ENCODE data around the gene CCDC126. TPM values are rescaled to one million over a fixed set of nuclear protein-coding genes. Genes with fewer than 3 reads are reported as not detected.
"Not testable (repeated sequence)": the region's sequence is repeated elsewhere in the genome, so short reads cannot be mapped to it uniquely, and the experiment has no call there.

CCDC126 gene, protein sequence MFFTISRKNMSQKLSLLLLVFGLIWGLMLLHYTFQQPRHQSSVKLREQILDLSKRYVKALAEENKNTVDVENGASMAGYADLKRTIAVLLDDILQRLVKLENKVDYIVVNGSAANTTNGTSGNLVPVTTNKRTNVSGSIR
- 10 to 100 TPM in 2 of 3 donors, 1 to 10 TPM in 1; 7.3 to 16.8 (median 10.4) TPM for total RNA-seq
- long read RNA-seq, donor 1, transcript CCDC126-201 (4 exons, 2,473 nt): major isoform, 9 of 17 reads
- long read RNA-seq, donor 1, partial matches to known transcripts: 0 of 17 reads
- long read RNA-seq, donor 1, other reads (novel, unspliced or antisense): 3 of 17 reads
- long read RNA-seq, donor 2, partial matches to known transcripts: 1 of 3 reads
- long read RNA-seq, donor 2, other reads (novel, unspliced or antisense): 0 of 3 reads

GRCh38 chr7:23597094-23598091 is at the start of gene CCDC126:
TSS of gene CCDC126 (plus strand) at chr7:23597382. CDS start at chr7:23611316, 13,934 bp downstream.
- Histone ChIP-seq H3K36me3 (ENCODE audit: low read depth) (no peaks in the 10 kb centered on the region), H3K4me3 (peak within 1 kb of the TSS; percentile 74), H3K4me1 (ENCODE audit: low read depth) (peaks cover 9% of the 10 kb centered on the region), H3K9me3 (no peaks in the 10 kb centered on the region)
- peak; percentile 94 to 96 (median 95) for DNase-seq
- TF ChIP-seq, protein P1, sequence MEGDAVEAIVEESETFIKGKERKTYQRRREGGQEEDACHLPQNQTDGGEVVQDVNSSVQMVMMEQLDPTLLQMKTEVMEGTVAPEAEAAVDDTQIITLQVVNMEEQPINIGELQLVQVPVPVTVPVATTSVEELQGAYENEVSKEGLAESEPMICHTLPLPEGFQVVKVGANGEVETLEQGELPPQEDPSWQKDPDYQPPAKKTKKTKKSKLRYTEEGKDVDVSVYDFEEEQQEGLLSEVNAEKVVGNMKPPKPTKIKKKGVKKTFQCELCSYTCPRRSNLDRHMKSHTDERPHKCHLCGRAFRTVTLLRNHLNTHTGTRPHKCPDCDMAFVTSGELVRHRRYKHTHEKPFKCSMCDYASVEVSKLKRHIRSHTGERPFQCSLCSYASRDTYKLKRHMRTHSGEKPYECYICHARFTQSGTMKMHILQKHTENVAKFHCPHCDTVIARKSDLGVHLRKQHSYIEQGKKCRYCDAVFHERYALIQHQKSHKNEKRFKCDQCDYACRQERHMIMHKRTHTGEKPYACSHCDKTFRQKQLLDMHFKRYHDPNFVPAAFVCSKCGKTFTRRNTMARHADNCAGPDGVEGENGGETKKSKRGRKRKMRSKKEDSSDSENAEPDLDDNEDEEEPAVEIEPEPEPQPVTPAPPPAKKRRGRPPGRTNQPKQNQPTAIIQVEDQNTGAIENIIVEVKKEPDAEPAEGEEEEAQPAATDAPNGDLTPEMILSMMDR (IDR thresholded peaks at IDR 0.05): no peak
- intact Hi-C loops (cut with DNase I, micrococcal nuclease): no loop called here
- peak; percentile 99 for ATAC-seq

DNA sequence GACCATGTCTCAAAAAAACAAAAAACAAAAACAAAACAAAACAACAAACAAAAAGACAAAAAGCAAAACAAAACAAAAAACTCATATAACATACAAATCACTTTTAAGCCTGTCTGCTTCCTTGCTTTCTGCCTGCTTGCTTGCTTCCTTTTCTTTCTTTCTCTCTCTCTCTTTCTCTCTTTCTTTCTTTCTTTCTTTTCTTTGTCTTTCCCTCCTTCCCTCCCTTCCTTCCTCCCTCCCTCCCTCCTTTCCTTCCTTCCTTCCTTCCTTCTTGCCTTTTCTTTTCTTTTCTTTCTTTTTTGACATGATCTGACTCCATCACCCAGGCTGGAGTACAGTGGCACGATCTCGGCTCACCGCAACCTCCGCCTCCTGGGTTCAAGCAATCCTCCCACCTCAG is 49.5 kb upstream of the CCDC126 start:
- no peak for ATAC-seq
- intact Hi-C loops (cut with DNase I, micrococcal nuclease): no loop called here

GRCh38 chr7:23558303-23558702 is 38.9 kb upstream of the CCDC126 start:
- intact Hi-C loops (cut with DNase I, micrococcal nuclease): no loop called here
- TF ChIP-seq, protein P1 (IDR thresholded peaks at IDR 0.05): no peak
- no peak for ATAC-seq

More for the DNA sequence above, 49.5 kb upstream of the CCDC126 start:
- TF ChIP-seq, protein P1 (IDR thresholded peaks at IDR 0.05): no peak
- DNase-seq: no peak
- Histone ChIP-seq H3K4me1 (ENCODE audit: low read depth) (no peaks in the 10 kb centered on the region), H3K9me3 (no peaks in the 10 kb centered on the region), H3K36me3 (ENCODE audit: low read depth) (no peaks in the 10 kb centered on the region), H3K4me3 (no peak overlapping the region)

GRCh38 chr7:23570592-23571200 is 26.5 kb upstream of the CCDC126 start:
- Histone ChIP-seq H3K36me3 (ENCODE audit: low read depth) (no peaks in the 10 kb centered on the region), H3K4me1 (ENCODE audit: low read depth) (no peaks in the 10 kb centered on the region), H3K4me3 (no peak overlapping the region), H3K9me3 (no peaks in the 10 kb centered on the region)
- peak in 2 of 3 donors; percentile 77 to 90 for DNase-seq
- TF ChIP-seq, protein P1 (IDR thresholded peaks at IDR 0.05): peak; percentile 51
- peak; percentile 94 for ATAC-seq
- intact Hi-C loops (cut with DNase I, micrococcal nuclease): loop anchor here (2.0 to 5.0 kb wide), 2 partner anchors 142 kb away; partner anchors contain the start of gene STK31 (in 1 of the 2)

More at GRCh38 chr7:23558303-23558702, 38.9 kb upstream of the CCDC126 start:
- H3K4me1 ChIP-seq (ENCODE audit: low read depth): no peaks in the 10 kb centered on the region
- H3K4me3 ChIP-seq: no peak overlapping the region
- no peaks in the 10 kb centered on the region for H3K36me3 ChIP-seq (ENCODE audit: low read depth)
- DNase-seq: no peak
- H3K9me3 ChIP-seq: no peaks in the 10 kb centered on the region

DNA sequence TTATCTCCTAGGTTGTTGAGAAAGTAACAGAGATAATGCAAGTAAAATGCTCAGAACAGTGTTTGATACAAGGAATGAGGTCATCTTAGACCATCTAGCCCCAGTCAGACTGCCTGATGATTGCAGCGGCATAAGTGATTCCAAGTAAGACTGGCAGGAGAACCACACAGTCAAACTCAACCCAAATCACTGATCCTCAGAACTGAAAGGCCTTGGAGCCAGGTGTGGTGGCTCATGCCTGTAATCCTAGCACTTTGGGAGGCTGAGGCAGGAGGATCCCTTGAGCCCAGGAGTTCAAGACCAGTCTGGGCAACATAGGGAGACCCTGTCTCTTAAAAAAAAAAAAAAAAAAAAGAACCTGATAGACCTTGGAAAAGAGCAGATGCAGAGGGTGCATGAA is 15.2 kb upstream of the CCDC126 start:
- intact Hi-C loops (cut with DNase I, micrococcal nuclease); DNase-seq; ATAC-seq; H3K9me3 ChIP-seq; H3K4me3 ChIP-seq; H3K36me3 ChIP-seq (ENCODE audit: low read depth); H3K4me1 ChIP-seq (ENCODE audit: low read depth): not testable (repeated sequence)

DNA sequence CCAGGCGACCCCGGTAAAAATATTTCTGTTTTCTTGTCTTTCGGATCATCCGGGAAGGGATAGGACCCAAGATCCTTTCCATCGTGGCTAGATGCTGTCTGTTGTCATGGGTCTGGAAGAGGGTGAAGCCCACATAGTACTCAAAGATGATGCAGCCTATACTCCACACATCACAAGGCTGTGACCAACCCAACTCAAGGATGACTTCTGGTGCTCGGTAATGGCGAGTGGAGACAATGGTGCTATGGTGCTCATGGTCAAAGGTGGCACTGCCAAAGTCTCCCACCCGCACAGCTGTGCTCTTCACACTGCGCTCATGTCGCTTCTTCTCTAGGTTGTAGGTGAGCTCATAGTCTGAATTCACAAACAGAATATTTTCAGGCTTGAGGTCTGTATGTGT is 11.9 kb upstream of the CCDC126 start:
- H3K9me3 ChIP-seq; H3K4me3 ChIP-seq; intact Hi-C loops (cut with DNase I, micrococcal nuclease); H3K4me1 ChIP-seq (ENCODE audit: low read depth); DNase-seq; H3K36me3 ChIP-seq (ENCODE audit: low read depth); ATAC-seq: not testable (repeated sequence)
